NCI-H526 (cell line): ENCODE measurements around the gene CLTB.
"Not testable (repeated sequence)": the region's sequence is repeated elsewhere in the genome, so short reads cannot be mapped to it uniquely, and the experiment has no call there.

Source experiments
- DNase-seq, 2 experiments: peaks; one replicate each; lab custom pipeline; 2025; lab: John Stamatoyannopoulos, UW

CLTB gene, protein sequence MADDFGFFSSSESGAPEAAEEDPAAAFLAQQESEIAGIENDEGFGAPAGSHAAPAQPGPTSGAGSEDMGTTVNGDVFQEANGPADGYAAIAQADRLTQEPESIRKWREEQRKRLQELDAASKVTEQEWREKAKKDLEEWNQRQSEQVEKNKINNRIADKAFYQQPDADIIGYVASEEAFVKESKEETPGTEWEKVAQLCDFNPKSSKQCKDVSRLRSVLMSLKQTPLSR

DNA sequence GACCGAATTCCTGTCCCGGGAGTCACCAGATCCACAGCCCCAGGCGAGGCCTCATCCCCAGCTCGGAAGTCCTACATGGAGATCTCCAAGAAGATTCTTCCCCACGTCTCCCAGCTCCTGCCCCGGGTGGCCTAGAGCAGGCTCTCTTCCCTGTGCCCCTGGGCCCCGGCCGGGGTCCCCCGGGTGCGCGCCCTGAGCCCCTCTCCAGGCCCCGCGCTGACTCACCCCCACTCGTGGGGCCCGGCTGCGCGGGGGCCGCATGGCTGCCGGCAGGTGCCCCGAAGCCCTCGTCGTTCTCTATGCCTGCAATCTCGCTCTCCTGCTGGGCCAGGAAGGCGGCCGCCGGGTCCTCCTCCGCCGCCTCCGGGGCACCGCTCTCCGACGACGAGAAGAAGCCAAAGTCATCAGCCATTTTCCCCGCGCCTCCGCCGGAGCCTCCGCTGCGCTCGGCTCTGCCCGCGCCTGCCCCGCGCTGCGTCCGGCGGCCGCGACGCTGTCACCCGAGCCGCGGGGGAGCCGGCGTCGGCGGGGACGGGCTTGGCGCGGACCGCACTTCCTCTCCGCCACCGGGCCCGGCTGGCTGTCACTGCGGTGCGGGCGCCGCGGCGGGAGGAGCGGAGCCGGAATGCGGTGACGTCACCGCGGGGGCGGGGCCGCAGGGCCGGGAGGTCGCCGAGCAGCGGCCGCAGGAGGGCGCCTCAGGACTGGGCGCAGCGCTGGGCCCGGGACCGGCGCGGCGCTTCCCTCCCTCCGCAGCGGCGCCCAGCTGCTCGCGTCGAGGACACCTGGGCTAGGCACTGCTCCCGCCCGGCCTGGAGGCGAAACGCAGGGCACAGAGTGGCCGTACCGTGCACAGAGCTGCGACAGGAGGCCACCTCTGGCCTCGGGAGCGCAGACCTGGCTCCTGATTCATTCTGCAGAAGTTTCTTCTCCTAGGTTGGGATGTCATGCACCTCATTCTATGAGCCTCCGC lies at the start of gene CLTB:
Gene CLTB, minus strand, starts transcription at position 588 of the 973 bp plus-strand sequence. Its CDS starts 176 bp downstream, at position 412.
- DNase-seq = peak; percentile 23 to 87

DNA sequence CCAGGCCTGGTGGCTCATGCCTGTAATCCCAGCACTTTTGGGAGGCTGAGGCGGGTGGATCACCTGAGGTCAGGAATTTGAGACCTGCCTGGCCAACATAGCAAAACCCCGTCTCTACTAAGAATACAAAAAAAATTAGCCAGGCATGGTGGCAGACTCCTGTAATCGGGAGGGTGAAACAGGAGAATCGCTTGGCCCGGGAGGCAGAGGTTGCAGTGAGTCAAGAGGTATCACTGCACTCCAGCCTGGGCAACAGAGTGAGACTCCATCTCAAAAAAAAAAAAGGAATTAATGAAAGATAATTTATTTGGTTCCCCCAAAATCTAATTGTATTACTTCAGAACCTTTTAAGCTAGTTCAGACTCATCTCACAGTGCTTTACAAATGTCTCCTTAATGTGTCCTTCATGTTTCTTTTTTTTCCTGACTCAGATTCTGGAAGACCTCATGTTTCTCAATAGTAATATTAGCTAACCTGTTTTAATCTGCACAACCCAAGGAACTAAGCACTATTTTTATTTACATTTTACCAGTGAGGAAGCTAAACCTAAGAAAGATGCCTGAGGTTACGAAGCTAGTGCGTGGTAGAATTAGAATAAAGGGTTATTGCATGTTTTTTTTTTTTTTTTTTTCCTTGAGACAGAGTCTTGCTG lies 46.9 kb upstream of the CLTB start:
- no peak for DNase-seq

DNA sequence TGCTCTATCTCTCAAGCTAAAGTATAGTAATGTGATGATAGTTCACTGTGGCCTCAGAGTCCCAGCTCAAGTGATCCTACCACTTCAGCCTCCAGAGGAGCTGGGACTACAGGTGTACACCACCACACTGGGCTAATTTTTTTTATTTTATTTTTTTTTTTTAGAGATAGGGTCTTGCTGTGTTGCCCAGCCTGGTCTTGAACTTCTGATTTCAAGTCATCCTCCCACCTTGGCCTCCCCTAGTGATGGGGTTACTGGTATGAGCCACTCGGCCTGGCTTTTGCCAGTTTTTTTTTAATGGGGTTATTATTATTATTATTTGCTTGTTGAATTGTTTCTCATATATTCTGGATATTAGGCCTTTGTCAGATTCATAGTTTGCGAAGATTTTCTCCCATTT lies 45.0 kb upstream of the CLTB start:
- DNase-seq = no peak

DNA sequence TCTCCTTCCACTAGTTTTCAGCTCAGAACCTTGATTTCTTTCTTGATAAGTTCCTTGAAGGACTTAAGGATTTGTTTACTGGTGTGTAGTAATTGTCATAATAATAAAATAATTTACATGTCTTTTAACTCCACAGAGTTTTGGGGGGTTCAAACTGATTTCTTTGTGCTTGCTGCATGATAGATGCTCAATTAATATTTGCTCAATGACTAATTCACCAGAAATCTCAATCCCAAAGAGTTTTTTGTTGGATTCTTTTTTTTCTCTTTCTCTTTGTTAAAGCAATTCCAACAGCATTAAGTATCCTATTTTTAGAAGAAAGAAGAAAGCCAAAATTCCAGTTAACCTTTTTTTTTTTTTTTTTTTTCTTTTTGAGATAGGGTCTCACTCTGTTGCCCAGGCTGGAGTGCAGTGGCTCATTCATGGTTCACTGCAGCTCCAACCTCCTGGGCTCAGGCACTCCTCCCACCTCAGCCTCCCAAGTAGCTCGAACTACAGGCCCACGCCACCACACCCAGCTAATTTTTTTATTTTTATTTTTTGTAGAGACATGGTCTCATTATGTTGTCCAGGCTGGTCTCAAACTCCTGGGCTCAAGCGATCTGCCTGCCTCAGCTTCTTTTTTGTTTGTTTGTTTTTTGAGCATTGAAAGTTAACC lies 42.7 kb upstream of the CLTB start:
- no peak for DNase-seq

DNA sequence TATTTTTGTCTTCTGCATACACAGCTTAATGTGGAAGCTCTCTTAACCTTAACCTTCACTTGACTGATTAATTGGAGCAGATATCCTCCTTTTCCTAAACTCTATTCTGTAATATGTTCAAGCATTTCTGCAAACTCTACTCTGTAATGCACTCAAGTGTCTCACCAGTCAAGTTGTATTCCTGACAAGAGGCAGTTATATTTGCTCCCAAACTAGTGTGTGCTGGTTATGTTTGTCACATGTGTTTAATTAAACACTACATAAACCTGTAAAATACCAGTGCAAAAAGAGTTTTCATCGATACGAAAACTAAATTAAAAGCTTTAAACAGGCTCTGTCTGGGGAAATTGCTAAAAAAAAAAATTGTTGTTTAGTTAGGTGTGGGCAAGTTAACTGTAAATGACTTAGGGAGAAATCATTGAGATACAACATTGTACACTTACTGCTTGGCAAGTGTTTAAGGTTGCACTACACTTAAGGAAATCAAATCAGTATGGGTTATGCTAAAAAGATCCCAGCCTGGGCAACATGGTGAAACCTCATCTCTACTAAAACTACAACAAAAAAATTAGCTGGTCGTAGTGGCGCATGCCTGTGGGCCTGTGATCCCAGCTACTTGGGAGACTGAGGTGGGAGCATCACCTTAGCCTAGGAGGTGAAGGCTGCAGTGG lies 38.5 kb upstream of the CLTB start:
- no peak for DNase-seq

DNA sequence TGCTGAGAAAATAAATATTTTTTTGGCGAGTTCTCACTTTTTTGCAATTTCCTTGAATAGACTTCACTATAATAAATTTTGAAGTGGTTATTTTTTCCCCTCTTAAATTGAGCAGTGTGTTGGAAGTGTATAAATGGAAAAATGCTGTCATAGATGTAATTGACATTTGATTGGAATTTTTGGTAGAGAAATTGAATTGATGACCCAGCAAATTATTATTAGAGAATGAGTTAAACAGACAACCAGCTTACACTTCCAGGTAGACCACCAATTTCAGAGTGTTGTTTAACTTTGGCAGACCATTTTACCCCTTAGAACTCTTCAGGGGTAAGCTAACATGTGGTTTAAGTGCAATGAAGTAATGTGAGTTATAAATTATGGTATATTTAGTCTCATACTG lies 33.7 kb upstream of the CLTB start:
- no peak for DNase-seq

DNA sequence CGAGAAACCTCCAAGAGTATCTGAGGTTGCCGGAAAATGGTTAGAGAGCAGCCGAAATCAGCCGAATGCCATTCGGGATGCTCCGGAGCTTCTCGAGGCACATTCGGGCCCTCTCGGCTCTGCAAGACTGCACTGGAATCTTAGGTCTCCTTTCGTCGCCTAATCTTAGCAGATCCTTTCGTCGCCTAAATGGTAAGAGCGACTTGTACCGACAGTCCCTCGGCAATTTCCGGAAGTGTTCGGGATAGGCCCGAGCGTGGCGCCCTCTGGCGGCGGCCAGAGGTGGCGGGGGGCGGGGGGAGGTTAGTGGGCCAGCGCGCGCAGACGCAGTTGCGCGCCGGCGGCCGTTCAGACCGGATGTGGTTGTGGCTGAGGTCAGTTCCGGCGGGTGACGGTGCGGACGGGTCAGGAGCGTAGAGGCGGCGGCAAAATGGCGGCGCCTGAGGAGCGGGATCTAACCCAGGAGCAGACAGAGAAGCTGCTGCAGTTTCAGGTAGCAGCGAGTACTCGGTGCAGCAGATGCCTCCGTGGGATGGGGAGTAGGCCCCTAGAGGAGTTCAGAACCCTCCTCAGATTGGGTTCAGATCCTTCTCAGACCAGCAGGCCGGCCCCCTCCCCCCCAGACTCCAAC lies 31.8 kb upstream of the CLTB start, which contains the start of gene FAF2:
Gene FAF2, plus strand, starts transcription at position 408 of the 631 bp plus-strand sequence. Its CDS starts 23 bp downstream, at position 431.
- peak; percentile 91 to 93 for DNase-seq

DNA sequence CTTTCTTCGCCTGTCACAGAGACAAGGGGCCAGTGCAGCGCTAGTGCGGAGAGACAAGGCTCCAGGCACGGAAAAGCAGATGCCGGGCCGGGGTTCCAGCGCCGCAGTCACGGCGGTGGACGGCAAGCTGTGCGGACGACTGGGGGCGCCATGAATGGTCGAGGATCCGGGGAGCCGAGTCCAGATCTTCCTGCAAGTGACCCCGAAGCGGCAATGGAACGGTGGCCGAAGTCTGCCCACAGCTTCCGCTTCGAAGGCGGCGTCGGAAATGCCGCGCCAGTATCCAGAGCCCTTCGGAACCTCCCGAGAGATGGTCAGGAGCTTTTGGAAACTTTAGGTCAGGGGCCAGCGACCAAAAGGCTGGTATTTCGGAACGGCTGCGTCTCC lies 31.2 kb upstream of the CLTB start:
- peak in 1 of 2 experiments; percentile 57 for DNase-seq

DNA sequence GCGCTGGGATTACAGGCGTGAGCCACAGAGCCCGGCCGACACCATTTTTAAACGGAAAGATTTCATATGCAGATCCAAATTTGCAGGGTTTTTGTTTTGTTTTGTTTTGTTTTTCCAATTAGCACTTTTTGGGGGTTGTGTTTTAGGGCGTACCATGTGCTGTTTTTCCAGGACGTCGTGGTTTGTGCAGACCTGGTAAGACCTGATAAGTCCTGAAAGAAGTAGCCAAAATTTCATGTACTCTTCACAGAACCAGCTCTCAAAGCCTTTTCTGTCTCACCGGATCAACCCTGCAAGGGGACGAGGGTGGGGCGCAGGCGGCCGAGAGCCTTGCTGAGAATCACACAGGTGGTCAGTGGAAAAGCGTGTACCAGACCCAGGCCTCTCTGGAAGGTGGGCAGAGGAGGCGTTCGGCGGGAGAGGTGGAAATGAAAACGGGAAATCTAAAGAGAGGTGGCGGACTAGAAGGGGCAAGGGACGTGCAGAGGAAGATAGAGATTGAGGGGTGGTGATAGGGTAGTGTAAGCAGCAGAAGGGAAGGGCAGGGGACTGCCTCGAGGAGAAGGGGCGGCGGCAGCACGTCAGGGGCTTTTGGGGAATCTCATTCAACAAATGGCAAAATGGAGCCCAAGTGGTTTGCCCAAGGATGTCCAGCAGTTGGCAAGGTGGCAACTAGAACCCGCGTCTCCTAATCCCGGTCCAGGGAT lies 30.7 kb upstream of the CLTB start:
- no peak for DNase-seq

DNA sequence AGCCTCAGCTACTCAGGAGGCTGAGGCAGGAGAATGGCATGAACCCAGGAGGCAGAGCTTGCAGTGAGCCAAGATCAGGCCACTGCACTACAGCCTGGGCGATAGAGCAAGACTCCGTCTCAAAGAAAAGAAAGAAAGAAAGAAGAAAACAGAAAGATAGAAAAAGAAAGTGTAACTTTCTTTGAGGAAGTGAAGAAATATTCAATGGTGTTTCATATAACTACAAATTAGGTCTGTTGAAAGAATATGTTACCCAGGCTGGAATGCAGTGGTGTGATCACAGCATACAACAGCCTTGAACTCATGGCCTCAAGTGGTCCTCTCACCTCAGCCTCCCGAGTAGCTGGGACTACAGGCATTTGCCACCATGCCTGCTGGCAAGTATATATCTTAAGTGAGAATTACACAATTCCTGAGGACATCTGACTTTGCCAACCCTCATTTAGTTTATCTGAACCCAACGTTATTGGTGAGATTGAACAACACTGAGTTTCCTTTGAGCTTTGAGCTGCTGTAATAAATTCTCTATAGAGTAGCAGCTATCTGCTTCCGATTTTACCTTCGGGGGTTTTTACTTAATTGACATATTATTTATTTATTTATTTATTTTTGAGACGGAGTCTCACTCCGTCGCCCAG lies 29.8 kb upstream of the CLTB start:
- no peak for DNase-seq

DNA sequence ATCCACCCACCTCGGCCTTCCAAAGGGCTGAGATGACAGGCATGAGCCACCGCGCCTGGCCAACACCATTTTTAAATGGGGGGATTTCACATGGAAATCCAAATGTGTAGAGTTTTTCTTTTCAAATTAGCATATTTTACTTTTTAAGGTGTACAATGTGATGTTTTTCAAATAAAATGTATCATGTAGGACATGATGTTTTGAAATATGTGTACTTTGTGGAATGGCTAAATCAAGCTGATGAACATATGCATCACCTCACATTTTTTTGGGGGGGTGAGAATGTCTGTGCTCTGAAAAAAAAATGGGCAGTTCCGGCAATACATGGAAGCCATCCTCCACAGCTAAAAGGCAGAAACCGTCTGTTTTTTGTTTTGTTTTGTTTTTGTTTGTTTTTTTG lies 28.4 kb upstream of the CLTB start:
- DNase-seq = no peak

DNA sequence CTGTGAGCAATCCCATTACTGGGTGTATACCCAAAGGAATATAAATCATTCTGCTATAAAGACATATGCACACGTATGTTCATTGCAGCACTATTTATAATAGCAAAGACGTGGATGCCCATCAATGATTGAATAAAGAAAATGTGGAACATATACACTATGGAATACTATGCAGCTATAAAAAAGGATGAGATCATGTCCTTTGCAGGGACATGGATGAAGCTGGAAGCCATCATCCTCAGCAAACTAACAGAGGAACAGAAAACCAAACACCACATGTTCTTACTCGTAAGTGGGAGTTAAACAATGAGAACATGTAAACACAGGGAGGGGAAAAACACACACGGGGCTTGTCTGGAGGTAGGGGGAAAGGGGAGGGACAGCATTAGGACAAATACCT lies 26.6 kb upstream of the CLTB start:
- DNase-seq = not testable (repeated sequence)

DNA sequence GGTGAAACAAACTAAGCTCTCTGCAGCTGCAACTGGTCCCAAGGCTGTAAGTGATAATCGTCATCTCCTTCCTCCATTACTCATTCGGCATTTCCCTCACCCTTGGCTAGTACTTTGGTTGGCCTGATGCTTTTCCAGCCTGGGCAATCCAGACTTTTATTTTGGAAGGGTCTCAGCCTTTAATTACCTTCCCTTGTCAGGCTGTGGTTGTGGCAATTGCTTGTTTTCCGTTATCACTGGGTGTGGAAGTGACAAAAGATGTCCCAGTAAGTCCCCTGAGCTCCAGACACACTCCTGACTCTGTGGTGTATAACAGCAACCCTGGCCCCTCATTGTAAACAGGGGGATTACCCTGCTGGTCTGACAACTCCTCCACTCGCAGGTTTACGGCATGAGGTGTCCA lies 25.6 kb upstream of the CLTB start:
- DNase-seq = no peak

DNA sequence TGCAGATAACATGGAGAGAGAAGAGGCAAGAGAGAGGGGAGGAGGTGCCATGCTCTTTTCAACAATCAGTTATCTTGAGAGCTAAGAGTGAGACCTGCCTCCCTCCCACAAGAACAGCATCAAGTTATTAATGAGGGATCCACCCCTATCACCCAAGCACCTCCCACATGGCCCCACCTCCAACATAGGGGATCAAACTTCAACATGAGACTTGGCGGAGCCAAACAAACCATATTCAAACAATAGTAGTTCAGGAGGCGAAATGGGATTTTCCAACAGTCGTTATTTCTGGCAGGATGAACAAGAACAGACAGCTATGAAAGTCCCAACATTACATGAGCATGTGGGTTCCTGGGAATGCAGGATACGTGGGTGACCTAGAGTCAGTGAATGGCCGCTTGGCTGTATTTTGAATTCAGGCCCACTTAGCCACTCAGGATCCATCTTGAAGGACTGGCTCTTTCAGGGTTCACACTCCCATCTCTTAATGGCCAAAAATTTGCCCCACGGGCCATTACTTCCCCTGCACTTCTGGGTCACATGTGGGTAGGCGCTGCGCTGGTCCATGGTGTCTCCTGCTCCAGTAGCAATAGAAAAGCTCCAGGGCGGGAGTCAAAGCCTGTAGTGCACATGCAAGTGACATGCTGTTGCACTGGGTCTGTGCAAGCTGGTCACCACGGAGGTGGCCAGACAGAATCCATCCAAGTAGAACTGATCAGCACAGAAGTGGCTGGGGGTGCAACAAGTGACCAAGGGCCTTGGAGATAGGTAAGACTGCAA lies 24.8 kb upstream of the CLTB start:
- DNase-seq = peak in 1 of 2 experiments; percentile 13

DNA sequence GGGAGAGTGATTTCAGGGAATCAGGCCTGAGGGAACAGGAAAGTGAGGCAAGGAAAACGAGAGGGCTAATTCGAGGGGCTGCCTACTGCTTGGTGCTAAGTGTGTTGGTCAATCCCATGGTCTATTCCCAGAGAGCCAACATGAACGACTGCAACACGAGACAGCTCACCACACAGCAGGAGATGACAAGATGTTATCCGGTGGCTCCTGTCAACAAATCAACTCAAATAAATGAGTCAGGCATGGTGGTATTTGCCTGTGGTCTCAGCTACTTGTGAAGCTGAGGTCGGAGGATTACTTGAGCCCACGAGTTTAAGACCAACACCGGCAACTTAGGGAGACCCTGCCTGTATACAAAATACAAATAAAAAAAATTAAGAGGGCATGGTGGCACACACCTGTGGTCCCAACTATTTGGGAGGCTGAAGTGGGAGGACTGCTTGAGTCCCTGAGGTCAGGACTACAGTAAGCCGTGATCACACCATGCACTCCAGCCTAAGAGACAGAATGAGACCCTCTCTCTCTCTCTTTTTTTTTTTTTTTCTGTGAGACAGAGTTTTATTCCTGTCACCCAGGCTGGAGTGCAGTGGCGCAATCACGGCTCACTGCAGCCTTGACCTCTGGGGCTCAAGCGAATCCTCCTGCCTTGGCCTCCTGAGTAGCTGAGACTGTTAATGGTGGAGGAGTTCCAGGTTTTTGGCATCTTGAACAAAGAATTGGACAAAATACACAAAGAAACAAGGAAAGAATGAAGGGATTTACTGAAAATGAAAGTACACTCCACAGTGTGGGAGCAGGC lies 22.8 kb upstream of the CLTB start:
- DNase-seq = no peak

DNA sequence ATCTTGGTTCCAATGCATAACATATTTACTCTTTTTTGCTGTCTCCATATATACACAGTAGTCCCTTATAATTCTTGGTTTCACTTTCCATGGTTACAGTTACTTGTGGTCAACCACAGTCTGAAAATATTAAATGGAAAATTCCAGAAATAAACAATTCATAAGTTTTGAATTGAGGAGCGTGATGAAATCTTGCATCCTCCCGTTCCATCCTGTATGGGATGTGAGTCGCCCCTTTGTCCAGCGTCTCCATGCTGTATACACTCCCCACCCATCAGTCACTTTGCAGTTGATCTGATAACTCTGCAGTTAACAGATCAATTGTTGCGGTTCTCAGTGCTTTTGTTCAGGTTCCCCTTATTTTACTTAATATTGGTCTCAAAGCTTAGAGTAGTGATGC lies 20.3 kb upstream of the CLTB start:
- DNase-seq = no peak

DNA sequence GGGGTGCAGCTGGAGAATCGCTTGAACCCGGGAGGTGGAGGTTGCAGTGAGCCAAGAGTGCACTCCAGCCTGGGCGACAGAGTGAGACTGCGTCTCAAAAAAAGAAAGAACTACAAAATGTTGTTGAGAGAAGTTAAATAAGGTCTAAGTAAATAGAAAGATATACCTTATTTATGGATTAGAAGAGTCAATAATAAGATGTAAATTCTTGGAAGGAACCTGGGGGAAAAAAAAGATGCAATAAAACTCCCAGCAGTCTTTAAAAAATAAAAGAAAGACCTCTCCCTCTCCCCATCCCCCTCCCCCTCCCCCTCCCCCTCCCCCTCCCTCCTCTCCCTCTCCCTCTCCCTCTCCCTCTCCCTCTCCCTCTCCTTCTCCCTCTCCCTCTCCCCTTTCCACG lies 16.4 kb upstream of the CLTB start:
- no peak for DNase-seq

DNA sequence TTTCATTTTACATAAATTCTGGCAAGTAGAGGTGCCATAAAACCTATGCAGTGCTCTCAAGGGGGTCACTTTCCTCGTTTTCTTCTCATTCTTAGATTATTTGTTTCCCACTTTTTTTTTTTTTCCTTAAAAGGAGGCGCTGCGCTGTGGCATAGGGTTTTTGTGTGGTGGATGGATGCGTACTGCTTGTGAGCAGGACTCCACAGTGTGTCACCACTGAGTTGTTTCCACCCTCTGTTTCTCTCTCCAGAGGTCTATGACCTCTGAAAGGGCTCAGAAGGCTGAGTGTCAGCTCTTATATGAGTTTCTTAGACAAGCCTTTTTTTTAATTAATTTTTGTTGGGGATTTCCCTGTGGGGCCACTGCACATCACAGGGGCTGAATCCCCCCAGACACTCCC lies 13.6 kb upstream of the CLTB start:
- no peak for DNase-seq
